GM19351 (cell line): ENCODE data around the gene DUSP7.

Experiments
- ATAC-seq: cut with Tn5 transposase; IDR thresholded peaks from one replicate; pipeline ENCODE4 v1.9.1; 2021; ENCODE audit warnings: mild to moderate bottlenecking, moderate library complexity; ENCODE audit not compliant: unreplicated experiment

DUSP7 gene

DNA sequence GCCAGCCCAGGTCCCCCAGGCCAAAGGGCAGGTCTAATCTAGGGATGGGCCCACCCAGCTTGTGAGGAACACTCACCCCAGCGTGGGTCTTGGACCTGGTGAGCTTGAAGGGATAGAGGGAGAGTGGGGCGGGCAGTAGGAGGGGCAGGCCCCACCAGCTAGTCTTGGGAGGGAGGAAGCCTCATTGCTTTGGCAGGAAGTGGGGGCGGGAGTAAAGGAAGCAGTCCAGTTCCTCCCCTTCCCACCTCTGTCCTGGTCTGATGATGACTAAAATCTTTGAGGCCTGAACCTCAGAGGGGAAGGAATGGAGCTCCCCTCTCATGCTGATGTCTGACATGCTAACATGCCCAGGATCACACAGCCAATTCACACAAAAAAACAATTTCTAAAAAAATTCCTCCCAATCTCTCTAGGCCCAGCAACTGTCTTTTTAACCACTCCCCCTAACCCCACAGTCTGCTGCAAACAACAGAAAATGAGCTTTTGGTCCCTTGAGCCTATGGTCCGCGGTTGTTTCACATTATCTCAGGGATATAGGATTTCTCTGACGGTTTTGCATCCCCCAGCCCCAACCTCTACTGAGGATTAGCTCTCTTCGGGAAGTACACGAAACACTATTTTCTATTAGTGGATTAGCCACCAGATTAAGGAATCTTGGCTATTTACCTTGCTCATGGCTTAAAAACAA lies 30.7 kb upstream of the DUSP7 start:
- no peak for ATAC-seq

- no peak for ATAC-seq
These were observed 30.1 kb upstream of the DUSP7 start for GRCh38 chr3:52086461-52086860.

- ATAC-seq, result no peak
These were observed 29.4 kb upstream of the DUSP7 start for GRCh38 chr3:52085681-52086282.

GRCh38 chr3:52084954-52085680 lies 28.7 kb upstream of the DUSP7 start:
- ATAC-seq, result no peak

DNA sequence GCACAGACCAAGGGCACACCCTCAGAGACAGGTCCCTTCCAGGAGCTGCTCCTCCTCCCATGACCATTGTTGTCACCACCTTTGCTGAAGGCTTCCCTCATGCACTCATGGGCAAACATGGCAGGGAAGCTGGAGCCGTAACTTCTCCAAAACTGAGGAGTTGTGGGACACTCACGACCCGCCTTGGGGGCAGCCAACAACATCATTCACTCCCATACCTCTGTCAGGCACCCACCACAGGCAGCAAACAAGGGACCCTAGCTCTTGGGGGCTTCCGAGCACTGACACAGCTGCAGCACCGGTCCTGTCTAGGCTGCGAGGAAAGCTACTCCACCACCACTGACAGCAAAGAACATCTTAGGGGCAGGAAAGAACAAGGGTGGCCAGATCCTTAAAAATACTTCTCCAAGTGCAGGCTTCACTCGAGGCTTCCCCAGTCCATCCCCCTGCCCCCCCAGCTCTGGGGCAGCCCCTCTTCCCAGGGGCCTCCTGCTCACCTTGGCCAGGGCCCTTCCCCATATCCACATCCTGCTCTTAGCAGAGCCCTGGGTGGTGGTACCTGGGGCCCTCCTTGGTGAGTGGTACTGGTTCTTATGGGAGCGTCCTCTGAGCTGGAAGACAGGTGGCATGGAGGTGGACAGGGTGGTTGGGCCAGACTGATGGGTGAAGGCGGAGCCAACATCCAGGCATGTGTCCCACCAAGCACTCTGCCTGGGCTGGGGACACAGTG lies 28.0 kb upstream of the DUSP7 start:
- ATAC-seq, result no peak

GRCh38 chr3:52083556-52084087 lies 27.3 kb upstream of the DUSP7 start:
- ATAC-seq, result no peak

DNA sequence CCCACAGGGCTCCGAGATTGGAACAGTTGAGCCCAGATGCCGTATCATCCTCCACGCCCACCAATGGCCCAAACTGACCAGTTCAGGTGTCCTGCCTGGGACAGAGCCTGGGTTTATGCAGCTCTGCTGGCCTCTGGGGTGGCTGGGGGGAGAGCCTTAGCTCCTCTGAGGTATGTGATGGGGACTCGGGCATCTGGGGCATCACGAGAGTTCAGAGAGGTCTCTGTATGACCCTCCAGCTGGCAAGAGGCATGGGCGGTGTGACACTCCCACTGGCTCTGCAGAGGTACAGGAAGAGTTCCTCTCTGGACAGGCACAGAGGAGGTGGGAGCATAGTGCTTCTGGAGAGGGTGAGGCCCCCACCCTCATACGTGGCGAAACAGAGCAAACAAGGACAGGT lies 26.6 kb upstream of the DUSP7 start:
- no peak for ATAC-seq

- no peak for ATAC-seq
These were observed 24.7 kb upstream of the DUSP7 start for GRCh38 chr3:52080830-52081719.

GRCh38 chr3:52079958-52080357 lies 23.6 kb upstream of the DUSP7 start:
- ATAC-seq, result no peak

DNA sequence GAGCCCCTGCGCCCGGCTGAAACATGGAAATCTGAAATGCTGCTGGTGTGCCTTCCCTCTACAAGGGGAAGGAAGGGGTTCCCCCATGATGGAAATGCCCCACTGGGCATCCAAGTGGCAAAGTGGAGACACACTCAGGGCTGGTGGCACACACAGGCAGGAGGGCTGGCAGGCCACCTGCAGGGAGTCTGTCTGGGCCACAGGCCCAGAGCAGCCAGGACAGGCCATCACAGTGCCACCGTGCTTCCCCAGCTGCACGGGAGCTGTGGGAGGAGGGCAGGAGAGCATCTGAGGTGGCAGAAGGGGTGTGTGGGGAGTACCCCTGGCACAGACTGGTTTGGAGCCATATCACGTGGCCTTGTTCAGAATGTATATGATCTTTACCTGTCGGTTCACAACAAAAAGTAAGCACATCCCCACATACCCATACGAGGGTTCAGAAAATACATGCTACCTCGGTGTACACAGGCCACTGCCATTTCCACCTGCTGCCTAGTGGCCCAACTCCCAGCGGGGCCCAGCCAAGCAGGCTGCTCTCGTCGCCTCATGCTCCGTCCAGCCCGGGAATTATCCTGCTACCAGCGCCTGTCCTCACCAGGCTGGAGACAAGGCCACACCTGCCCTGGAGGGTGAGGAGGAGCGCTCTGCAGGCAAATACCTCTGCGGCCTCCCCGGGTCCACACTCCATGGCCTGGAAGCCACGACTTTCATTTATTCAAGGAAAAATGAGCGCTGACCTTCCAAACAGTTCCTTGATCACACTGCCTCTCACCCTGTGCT lies 22.6 kb upstream of the DUSP7 start:
- no peak for ATAC-seq

- ATAC-seq, result no peak
These were observed 21.6 kb upstream of the DUSP7 start for GRCh38 chr3:52077925-52078324.

DNA sequence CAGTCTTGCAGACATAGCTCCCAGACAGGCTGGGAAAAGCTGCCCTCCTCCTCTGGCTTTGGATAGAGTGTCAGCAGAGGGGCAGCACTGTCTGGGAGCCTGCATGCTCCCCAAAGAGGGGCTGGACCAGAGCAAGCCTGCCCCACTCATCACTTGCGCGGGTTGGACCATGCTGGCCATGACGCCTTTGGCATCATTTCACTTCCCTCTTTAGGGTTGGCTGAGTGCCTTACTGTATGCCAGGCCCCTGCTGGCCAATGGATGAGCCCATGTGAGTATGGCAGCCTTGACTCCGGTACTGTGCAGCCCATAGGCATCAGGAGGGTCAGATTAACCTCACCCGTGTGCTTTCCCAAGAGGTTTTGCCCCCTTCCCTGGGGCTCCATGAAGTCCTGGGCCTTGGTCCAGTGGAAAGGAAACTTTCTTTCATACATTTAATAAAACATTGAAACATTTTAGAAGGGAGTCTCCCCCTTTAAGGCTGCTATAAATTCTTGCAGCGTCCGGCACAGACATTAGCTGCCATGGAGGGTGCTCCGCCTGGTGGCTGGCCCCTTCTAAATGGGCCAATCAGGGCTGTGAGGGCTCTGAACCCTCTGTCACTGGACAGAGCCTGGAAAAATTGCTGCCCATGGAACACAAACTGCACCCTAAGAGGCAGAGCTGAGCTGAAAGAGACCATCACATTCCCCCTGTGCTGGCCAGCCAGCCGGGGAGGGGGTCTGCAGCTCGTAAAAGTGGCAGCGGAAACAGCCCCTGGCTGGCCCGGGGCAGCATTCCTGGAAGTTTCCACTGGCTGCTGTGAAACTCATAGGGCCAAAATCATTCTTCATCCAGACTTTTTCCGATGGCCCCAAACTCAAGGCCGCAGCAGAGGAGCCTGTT lies 20.8 kb upstream of the DUSP7 start:
- ATAC-seq, result no peak

GRCh38 chr3:52073490-52073889 lies 17.1 kb upstream of the DUSP7 start:
- ATAC-seq, result no peak

DNA sequence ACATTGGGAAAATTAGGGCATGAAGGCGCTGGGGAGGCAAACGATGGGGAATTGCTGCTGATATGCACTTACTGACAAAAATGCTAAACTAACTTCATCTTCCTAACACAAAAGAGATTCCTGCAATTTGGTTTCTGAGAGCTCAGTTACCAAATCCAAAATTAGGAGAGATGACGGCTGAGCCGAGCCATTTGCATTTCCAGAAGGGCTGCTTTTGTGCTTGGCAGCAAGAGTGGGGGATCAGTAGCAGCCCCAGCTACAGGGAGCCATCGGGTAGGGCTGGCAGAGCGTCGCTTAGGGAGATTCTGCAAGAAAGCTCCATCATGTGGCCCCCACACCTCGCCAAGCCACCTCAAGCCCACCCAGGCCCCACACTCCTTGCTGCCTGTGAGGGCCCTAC lies 16.1 kb upstream of the DUSP7 start:
- no peak for ATAC-seq

DNA sequence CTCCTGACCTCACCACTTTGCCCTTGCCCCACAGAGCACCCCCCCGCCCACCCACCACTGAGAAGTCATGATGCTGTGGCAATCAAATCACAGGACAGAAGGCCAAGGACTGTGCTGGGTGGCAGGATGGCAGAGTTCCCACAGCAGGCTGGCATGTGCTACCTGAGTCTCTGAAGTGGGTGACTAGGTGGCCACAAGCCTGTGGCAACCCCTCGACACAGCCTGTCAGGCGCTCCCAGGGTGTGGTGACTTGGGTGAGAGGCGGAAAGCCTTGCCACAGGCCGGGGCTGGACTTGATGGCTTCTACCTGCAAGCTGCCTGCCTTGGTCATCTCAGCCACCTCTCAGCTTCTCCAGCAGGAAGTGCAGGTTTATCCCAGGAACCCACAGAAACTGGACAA lies 15.6 kb upstream of the DUSP7 start:
- no peak for ATAC-seq

DNA sequence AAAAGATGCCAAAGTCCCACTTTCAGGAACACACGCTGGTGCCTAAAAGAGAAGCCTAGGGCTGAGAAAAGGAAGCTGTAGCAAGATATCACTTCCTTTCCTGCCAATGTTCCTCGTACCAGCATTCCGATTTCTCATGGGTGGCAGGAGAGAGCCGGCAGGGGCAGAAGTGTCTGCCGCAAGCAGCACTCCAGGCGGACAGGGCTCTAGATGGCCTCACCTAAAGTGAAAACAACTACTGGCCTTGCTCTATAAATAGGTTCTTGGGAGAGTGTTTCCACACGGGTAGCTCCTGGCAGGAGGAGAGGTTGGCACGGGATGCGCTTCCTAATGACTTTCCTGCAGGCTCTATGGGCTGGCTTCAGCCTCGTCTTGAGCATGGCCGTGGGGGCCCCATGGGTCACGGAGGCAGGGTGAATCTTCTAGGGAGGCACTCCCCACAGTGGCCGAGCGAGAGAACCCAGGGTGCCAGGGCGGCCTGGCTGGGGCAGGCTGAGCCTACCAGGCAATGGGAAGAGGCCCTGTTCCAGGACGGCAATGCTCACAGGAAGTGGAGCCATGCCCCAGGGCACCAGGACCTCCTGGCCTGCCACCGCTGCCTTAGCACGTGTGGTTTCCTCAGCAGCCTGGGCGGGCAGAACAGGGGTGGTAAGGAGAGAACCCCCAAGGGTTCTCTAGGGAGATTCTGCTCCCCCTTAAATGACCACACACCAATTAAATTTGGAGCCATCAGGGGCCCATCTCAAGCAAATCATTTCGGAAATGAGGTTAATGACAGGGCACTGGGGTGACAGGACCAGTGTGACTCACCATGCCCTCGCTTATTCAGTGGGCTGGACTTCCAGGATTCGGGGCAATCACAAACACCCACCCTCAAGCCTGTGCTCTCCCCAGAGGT lies 14.6 kb upstream of the DUSP7 start:
- ATAC-seq, result no peak

DNA sequence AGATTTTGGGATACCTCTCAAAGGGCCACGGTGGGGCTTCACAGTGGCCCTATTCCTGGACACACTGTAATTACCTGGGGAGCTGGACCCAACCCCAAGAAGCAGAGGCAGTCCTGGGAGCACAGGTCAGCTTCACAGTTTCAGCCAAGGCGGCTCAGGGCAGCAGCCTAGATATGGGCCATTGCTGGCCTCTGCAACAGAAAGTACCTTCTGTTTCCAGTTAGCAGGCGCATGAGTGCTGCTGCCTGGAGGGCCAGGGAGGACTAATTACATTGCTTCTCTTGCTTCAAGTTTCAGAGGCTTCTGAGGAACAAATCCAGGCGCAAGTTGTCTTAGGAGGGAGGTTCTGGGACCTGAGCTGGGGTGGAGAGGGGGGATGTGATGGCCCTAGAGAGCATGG lies 13.5 kb upstream of the DUSP7 start:
- ATAC-seq, result no peak

- no peak for ATAC-seq
These were observed 12.8 kb upstream of the DUSP7 start for GRCh38 chr3:52069135-52069534.
